ENCODE results near the gene PICALM. TPM values are rescaled to one million over a fixed set of nuclear protein-coding genes. Genes with fewer than 3 reads are reported as not detected.

Gene PICALM
- polyA plus RNA-seq, 3 donors = 62.4 to 241 (median 81.0) TPM

GRCh38 chr11:86002431-86002830, 66.5 kb downstream of the PICALM start:
- peaks cover 81 to 89% of the 10 kb centered on the region in 2 donors for H3K36me3 Mint-ChIP-seq
- no peak overlapping the region for H3K4me3 Mint-ChIP-seq
- TF ChIP-seq, protein P1, sequence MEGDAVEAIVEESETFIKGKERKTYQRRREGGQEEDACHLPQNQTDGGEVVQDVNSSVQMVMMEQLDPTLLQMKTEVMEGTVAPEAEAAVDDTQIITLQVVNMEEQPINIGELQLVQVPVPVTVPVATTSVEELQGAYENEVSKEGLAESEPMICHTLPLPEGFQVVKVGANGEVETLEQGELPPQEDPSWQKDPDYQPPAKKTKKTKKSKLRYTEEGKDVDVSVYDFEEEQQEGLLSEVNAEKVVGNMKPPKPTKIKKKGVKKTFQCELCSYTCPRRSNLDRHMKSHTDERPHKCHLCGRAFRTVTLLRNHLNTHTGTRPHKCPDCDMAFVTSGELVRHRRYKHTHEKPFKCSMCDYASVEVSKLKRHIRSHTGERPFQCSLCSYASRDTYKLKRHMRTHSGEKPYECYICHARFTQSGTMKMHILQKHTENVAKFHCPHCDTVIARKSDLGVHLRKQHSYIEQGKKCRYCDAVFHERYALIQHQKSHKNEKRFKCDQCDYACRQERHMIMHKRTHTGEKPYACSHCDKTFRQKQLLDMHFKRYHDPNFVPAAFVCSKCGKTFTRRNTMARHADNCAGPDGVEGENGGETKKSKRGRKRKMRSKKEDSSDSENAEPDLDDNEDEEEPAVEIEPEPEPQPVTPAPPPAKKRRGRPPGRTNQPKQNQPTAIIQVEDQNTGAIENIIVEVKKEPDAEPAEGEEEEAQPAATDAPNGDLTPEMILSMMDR (IDR thresholded peaks at IDR 0.05) = no peak
- H3K9me3 Mint-ChIP-seq = no peaks in the 10 kb centered on the region
- intact Hi-C loops (cut with micrococcal nuclease) = no loop called here
- no peaks in the 10 kb centered on the region for H3K4me1 Mint-ChIP-seq
- no peak overlapping the region for H3K4me2 ChIP-seq (replicated peaks; ENCODE audit: extremely low read depth, low read length, poor library complexity, severe bottlenecking)
- H3K79me2 ChIP-seq (ENCODE audit: insufficient read depth, low read length) = peaks cover 77% of the 10 kb centered on the region
- peaks cover 100% of the 10 kb centered on the region for H4K20me1 ChIP-seq (ENCODE audit: insufficient read depth, low read length)
- H3K9me3 ChIP-seq (replicated peaks in 1 of 2; ENCODE audit: control insufficient read depth in 1 of 2, insufficient read depth in 1 of 2, low read length in 2 of 2) = no peaks in the 10 kb centered on the region
- peaks cover 100% of the 10 kb centered on the region in 2 donors for H3K36me3 ChIP-seq (replicated peaks in 1 of 2; ENCODE audit: control insufficient read depth in 1 of 2, insufficient read depth in 2 of 2, low read length in 2 of 2)
- H3K4me3 ChIP-seq (replicated peaks in 1 of 3; ENCODE audit: low read depth in 2 of 3, low read length in 3 of 3) = no peak overlapping the region
- no peak overlapping the region for H2AFZ ChIP-seq (ENCODE audit: insufficient read depth, low read depth, low read length, poor library complexity, severe bottlenecking)
- 100% methylated on average over 1 of the region's 3 CpGs for WGBS (ENCODE audit: insufficient coverage)
- DNase-seq = no peak
- no peak overlapping the region for H3K27ac Mint-ChIP-seq
- no peaks in the 10 kb centered on the region for H3K27me3 Mint-ChIP-seq (ENCODE audit: low read depth in 3 of 3)
- no peak overlapping the region for H3K27ac ChIP-seq (ENCODE audit: low read depth in 1 of 2, low read length in 2 of 2)
- no peaks in the 10 kb centered on the region for H3K4me1 ChIP-seq (ENCODE audit: control insufficient read depth in 1 of 2, insufficient read depth in 2 of 2, low read length in 2 of 2)
- H3K27me3 ChIP-seq (ENCODE audit: control insufficient read depth in 2 of 2, insufficient read depth in 2 of 2, low read length in 2 of 2) = no peaks in the 10 kb centered on the region
- no peak overlapping the region for H3K9ac ChIP-seq (ENCODE audit: insufficient read depth, low read length, poor library complexity, severe bottlenecking)

DNA sequence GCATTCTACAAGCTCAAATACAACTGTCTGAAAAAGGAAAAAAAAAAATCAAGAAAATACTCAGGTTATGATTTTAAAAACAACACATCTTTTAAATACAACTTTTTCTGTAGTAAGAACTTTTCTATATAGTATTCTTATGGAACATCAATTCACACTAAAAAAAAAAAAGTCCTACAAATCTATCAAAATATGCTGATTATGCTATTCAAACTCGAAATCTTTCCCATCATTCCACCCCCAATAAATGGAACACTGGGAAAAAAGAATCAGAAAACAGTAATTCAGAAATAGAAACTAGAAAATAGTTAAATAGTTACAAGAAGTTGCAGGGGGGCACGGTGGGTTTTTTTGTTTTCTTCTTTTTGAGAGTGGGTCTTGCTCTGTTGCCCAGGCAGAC, 77.4 kb downstream of the PICALM start:
- Histone ChIP-seq H3K9me3 (replicated peaks in 1 of 2; ENCODE audit: control insufficient read depth in 1 of 2, insufficient read depth in 1 of 2, low read length in 2 of 2) (no peaks in the 10 kb centered on the region), H3K27ac (ENCODE audit: low read depth in 1 of 2, low read length in 2 of 2) (peak overlapping the region in 1 of 2 donors; percentile 40), H4K20me1 (ENCODE audit: insufficient read depth, low read length) (peaks cover 100% of the 10 kb centered on the region), H3K36me3 (replicated peaks in 1 of 2; ENCODE audit: control insufficient read depth in 1 of 2, insufficient read depth in 2 of 2, low read length in 2 of 2) (peaks cover 97% of the 10 kb centered on the region in 2 donors), H3K79me2 (ENCODE audit: insufficient read depth, low read length) (peaks cover 79% of the 10 kb centered on the region), H2AFZ (ENCODE audit: insufficient read depth, low read depth, low read length, poor library complexity, severe bottlenecking) (no peak overlapping the region), H3K4me2 (replicated peaks; ENCODE audit: extremely low read depth, low read length, poor library complexity, severe bottlenecking) (no peak overlapping the region), H3K27me3 (ENCODE audit: control insufficient read depth in 2 of 2, insufficient read depth in 2 of 2, low read length in 2 of 2) (no peaks in the 10 kb centered on the region), H3K4me3 (replicated peaks in 1 of 3; ENCODE audit: low read depth in 2 of 3, low read length in 3 of 3) (no peak overlapping the region), H3K9ac (ENCODE audit: insufficient read depth, low read length, poor library complexity, severe bottlenecking) (no peak overlapping the region), H3K4me1 (ENCODE audit: control insufficient read depth in 1 of 2, insufficient read depth in 2 of 2, low read length in 2 of 2) (peaks cover 8 to 18% of the 10 kb centered on the region in 2 donors)
- Mint-ChIP-seq H3K27ac (peak overlapping the region in 1 of 7 donors; percentile 50), H3K9me3 (peaks cover 0 to 3% (median 0%) of the 10 kb centered on the region in 7 donors), H3K4me1 (peaks cover 18% of the 10 kb centered on the region), H3K4me3 (no peak overlapping the region), H3K27me3 (ENCODE audit: low read depth in 3 of 3) (no peaks in the 10 kb centered on the region), H3K36me3 (peaks cover 60 to 80% of the 10 kb centered on the region in 2 donors)
- DNase-seq = no peak
- TF ChIP-seq, protein P1 (IDR thresholded peaks at IDR 0.05) = no peak
- 100% methylated on average over 1 of the region's 2 CpGs for WGBS (ENCODE audit: insufficient coverage)
- intact Hi-C loops (cut with micrococcal nuclease) = no loop called here
